Superior temporal gyrus (tissue), 1 donor: Measurements from ENCODE around the gene NENF.
A peak's percentile ranks its signal among the peaks of the same experiment; 100 is the strongest.

ENCODE experiments used
- DNase-seq: peaks from one replicate; pipeline ENCODE4 v3.0.0-alpha.2; 2016; ENCODE audit errors: extremely low spot score

The NENF gene

GRCh38 chr1:212431644-212432043 is 1.1 kb upstream of the NENF start:
- no peak for DNase-seq

GRCh38 chr1:212432272-212432660 is 454 bp upstream of the NENF start:
- DNase-seq, result peak; percentile 38

GRCh38 chr1:212433577-212434462 is 1.1 kb downstream of the NENF start:
- DNase-seq, result peak; percentile 59

- DNase-seq, result no peak
Measured at GRCh38 chr1:212434992-212435391, 2.3 kb downstream of the NENF start.

- DNase-seq, result no peak
Measured at GRCh38 chr1:212437179-212437798, 4.6 kb downstream of the NENF start.

- no peak for DNase-seq
Measured at GRCh38 chr1:212438831-212439237, 6.1 kb downstream of the NENF start.

- DNase-seq, result no peak
Measured at GRCh38 chr1:212440419-212440818, 7.7 kb downstream of the NENF start.

- no peak for DNase-seq
Measured at GRCh38 chr1:212442408-212442807, 9.7 kb downstream of the NENF start.

- no peak for DNase-seq
Measured at GRCh38 chr1:212446333-212446732, 13.6 kb downstream of the NENF start.

- no peak for DNase-seq
Measured at GRCh38 chr1:212447478-212447877, 14.8 kb downstream of the NENF start.

- DNase-seq, result peak; percentile 51
Measured at GRCh38 chr1:212450331-212450881, 17.7 kb downstream of the NENF start.

- no peak for DNase-seq
Measured at GRCh38 chr1:212451416-212452322, 18.9 kb downstream of the NENF start.

GRCh38 chr1:212452323-212453155 is 19.8 kb downstream of the NENF start:
- peak; percentile 65 for DNase-seq

- no peak for DNase-seq
Measured at GRCh38 chr1:212453156-212453857, 20.6 kb downstream of the NENF start.

GRCh38 chr1:212454741-212455140 is 22.0 kb downstream of the NENF start:
- DNase-seq, result no peak

GRCh38 chr1:212455401-212455800 is 22.7 kb downstream of the NENF start:
- DNase-seq, result no peak

GRCh38 chr1:212455803-212456528 is 23.2 kb downstream of the NENF start:
- DNase-seq, result peak; percentile 98

GRCh38 chr1:212457740-212458338 is 25.1 kb downstream of the NENF start:
- peak; percentile 68 for DNase-seq

- DNase-seq, result no peak
Measured at GRCh38 chr1:212458817-212459216, 26.1 kb downstream of the NENF start.
